ENCODE measurements around the gene NRXN2. TPM values are rescaled to one million over a fixed set of nuclear protein-coding genes. Genes with fewer than 3 reads are reported as not detected.

The NRXN2 gene
- total RNA-seq, 1 donor from 2014 or later: 2.2 TPM

DNA sequence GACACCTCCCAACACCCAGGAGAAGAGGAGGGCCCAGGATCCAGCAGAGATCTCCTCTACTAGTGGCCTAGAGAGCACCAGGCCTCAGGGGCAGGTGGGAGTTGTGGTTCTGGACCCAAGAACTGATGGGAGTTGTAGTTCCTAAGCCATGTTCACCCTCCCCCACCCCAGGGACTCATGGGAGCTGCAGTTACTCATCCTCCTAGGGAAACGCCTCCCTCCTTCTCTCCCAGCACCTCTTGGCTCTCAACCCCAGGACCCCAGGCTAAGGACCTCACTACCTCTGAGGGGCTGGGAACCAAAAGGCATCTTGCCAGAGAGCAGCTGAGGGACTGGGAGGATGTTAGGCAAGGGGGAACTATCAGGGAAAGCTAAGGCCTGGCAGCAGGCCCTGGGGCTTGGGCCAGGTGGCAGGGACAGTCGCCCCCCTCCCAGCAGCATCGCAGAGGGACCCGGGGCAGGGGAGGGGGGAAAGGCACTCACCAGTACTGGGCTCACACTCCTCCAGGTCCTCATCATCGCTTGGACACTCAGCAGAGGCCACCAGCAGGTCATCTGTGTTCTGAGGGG is 103.1 kb downstream of the NRXN2 start:
- Histone ChIP-seq H3F3A (ENCODE audit: low read depth) (no peaks in the 10 kb centered on the region), H3K4me2 (no peak overlapping the region), H3K9ac (no peak overlapping the region), H3K4me1 (peaks cover 12% of the 10 kb centered on the region), H2AFZ (replicated peaks) (no peak overlapping the region), H4K20me1 (ENCODE audit: low read depth) (no peaks in the 10 kb centered on the region), H3K36me3 (no peaks in the 10 kb centered on the region), H3K79me2 (ENCODE audit: low read depth) (no peaks in the 10 kb centered on the region), H3K9me3 (ENCODE audit: low read depth) (no peaks in the 10 kb centered on the region), H3K27me3 (no peaks in the 10 kb centered on the region), H3K27ac (no peak overlapping the region), H3K4me3 (no peak overlapping the region)
- peak overlapping the region; percentile 95 for H3K27ac Mint-ChIP-seq
- H3K4me1 Mint-ChIP-seq: peaks cover 28% of the 10 kb centered on the region
- H3K27me3 Mint-ChIP-seq (ENCODE audit: insufficient read depth, low read depth): peaks cover 4% of the 10 kb centered on the region
- H3K4me3 Mint-ChIP-seq: peak overlapping the region; percentile 13
- TF ChIP-seq EZH2phosphoT487 (IDR thresholded peaks at IDR 0.05) (no peak), CTCF (IDR thresholded peaks at IDR 0.05) (no peak), EZH2 (IDR thresholded peaks at IDR 0.05) (no peak)
- DNase-seq (ENCODE audit: low spot score): peak; percentile 56
- H3K36me3 Mint-ChIP-seq: peaks cover 20% of the 10 kb centered on the region
- no peaks in the 10 kb centered on the region for H3K9me3 Mint-ChIP-seq

DNA sequence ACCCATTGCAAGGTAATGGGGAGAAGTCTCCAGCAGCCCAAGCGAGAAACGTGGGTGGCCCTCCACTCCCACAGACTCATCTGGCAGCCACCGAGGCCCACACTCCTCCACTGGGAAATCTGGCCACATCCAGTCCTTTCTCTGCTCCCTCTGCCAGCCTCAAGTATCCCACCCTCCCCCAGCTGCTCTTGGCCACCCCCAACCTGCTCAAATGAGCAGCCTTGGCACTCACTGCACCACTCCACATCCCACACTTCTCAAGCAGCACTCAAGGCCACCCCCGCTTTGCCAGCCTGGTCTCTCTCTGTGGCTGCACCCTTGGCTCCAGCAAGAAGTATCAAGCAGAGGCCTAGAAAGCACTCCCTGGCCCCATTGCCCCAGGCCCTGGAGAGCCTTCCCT is 103.8 kb downstream of the NRXN2 start:
- peaks cover 17% of the 10 kb centered on the region for H3K4me1 ChIP-seq
- no peaks in the 10 kb centered on the region for H3K9me3 Mint-ChIP-seq
- H3K9me3 ChIP-seq (ENCODE audit: low read depth): no peaks in the 10 kb centered on the region
- no peaks in the 10 kb centered on the region for H3K36me3 ChIP-seq
- no peaks in the 10 kb centered on the region for H3F3A ChIP-seq (ENCODE audit: low read depth)
- H3K9ac ChIP-seq: no peak overlapping the region
- H3K27ac ChIP-seq: no peak overlapping the region
- no peaks in the 10 kb centered on the region for H3K27me3 ChIP-seq
- DNase-seq (ENCODE audit: low spot score): no peak
- peaks cover 2% of the 10 kb centered on the region for H3K27me3 Mint-ChIP-seq (ENCODE audit: insufficient read depth, low read depth)
- peaks cover 20% of the 10 kb centered on the region for H3K36me3 Mint-ChIP-seq
- TF ChIP-seq CTCF (IDR thresholded peaks at IDR 0.05) (no peak), EZH2phosphoT487 (IDR thresholded peaks at IDR 0.05) (no peak), EZH2 (IDR thresholded peaks at IDR 0.05) (no peak)
- no peaks in the 10 kb centered on the region for H3K79me2 ChIP-seq (ENCODE audit: low read depth)
- no peak overlapping the region for H3K4me2 ChIP-seq
- no peak overlapping the region for H2AFZ ChIP-seq (replicated peaks)
- H3K27ac Mint-ChIP-seq: peak overlapping the region; percentile 95
- H3K4me3 ChIP-seq: no peak overlapping the region
- H3K4me3 Mint-ChIP-seq: peak overlapping the region; percentile 46
- no peaks in the 10 kb centered on the region for H4K20me1 ChIP-seq (ENCODE audit: low read depth)
- H3K4me1 Mint-ChIP-seq: peaks cover 28% of the 10 kb centered on the region

DNA sequence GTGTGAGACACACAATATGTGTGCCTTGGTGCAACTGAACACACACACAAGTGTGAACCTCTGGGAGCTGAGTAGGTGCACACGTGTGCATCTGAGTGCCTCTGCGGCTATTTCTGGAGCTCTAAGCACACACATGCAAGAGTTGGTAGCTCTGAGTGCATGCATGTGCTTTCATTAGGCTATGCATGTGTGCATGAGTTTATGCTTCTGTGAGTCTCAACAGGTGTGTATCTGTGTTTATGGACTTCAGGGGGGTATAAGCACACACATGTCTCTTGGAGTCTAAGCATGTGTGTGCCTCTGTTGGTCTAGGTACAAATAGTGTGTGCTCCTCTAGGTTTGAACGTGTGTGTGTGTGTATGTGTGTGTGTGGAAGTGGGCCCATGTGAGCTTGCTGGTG is 106.2 kb downstream of the NRXN2 start:
- H3K27me3 Mint-ChIP-seq (ENCODE audit: insufficient read depth, low read depth): no peaks in the 10 kb centered on the region
- Histone ChIP-seq H3F3A (ENCODE audit: low read depth) (no peaks in the 10 kb centered on the region), H3K9ac (no peak overlapping the region), H2AFZ (replicated peaks) (no peak overlapping the region), H3K27ac (no peak overlapping the region), H3K9me3 (ENCODE audit: low read depth) (no peaks in the 10 kb centered on the region), H3K4me2 (no peak overlapping the region), H4K20me1 (ENCODE audit: low read depth) (no peaks in the 10 kb centered on the region), H3K4me1 (peaks cover 22% of the 10 kb centered on the region), H3K36me3 (no peaks in the 10 kb centered on the region), H3K4me3 (no peak overlapping the region), H3K79me2 (ENCODE audit: low read depth) (no peaks in the 10 kb centered on the region), H3K27me3 (no peaks in the 10 kb centered on the region)
- peak overlapping the region; percentile 1 for H3K27ac Mint-ChIP-seq
- no peak overlapping the region for H3K4me3 Mint-ChIP-seq
- TF ChIP-seq EZH2phosphoT487 (IDR thresholded peaks at IDR 0.05) (no peak), CTCF (IDR thresholded peaks at IDR 0.05) (no peak), EZH2 (IDR thresholded peaks at IDR 0.05) (no peak)
- no peak for DNase-seq (ENCODE audit: low spot score)
- H3K36me3 Mint-ChIP-seq: peaks cover 18% of the 10 kb centered on the region
- H3K9me3 Mint-ChIP-seq: no peaks in the 10 kb centered on the region
- peaks cover 24% of the 10 kb centered on the region for H3K4me1 Mint-ChIP-seq
